Caco-2 (cell line): ENCODE results near the gene THADA. TPM values are rescaled to one million over a fixed set of nuclear protein-coding genes. Genes with fewer than 3 reads are reported as not detected.

Experiments
- BruUV-seq: library from RNA; stranded (reverse); fragments of 400-500 nt; replicated peaks from 2 replicates; lab custom pipeline; 2021; lab: Mats Ljungman, UMichigan
- CTCF ChIA-PET: fragments of 300-600 bp; sonication (Branson Sonifier 250); formaldehyde crosslinking; loops from one replicate; lab custom pipeline; 2022; ENCODE audit warnings: antibody characterized with exemption; lab: Charles Lee
- POLR2A ChIA-PET: fragments of 300-600 bp; sonication (Branson Sonifier 250); formaldehyde crosslinking; loops from one replicate; lab custom pipeline; 2022; ENCODE audit warnings: antibody characterized with exemption; lab: Charles Lee
- DNase-seq, 2 experiments: peaks; one replicate each; pipeline versions ENCODE4 v3.0.0 to v3.0.0-alpha.2; 2020 to 2022
- H3K27me3 ChIP-seq: replicated peaks from 2 replicates; pipeline ENCODE4 v1.6.0; 2011; ENCODE audit warnings: low read length; ENCODE audit not compliant: control insufficient read depth, insufficient read depth
- H3K36me3 ChIP-seq: 2 replicates; pipeline ENCODE4 v1.5.1; 2011; ENCODE audit warnings: low read length; ENCODE audit not compliant: control insufficient read depth, insufficient read depth
- H3K4me1 ChIP-seq: fragments of 250-450 bp; sonication (Bioruptor Pico); 2 replicates; pipeline ENCODE4 v1.5.1; 2020; ENCODE audit warnings: mild to moderate bottlenecking
- H3K4me3 ChIP-seq: 2 replicates; pipeline ENCODE4 v1.5.1; 2011; ENCODE audit warnings: low read depth, mild to moderate bottlenecking, control low read depth, low read length
- H3K9me3 ChIP-seq: fragments of 250-450 bp; sonication (Bioruptor Pico); 2 replicates; pipeline ENCODE4 v1.5.1; 2020; ENCODE audit warnings: mild to moderate bottlenecking, moderate library complexity
- H3K27ac Mint-ChIP-seq: one replicate; pipeline ENCODE4 v1.8.0; 2022; ENCODE audit warnings: mixed read lengths; ENCODE audit not compliant: unreplicated experiment
- H3K27me3 Mint-ChIP-seq: one replicate; pipeline ENCODE4 v1.8.0; 2022; ENCODE audit warnings: mixed read lengths; ENCODE audit not compliant: insufficient read depth, unreplicated experiment
- H3K36me3 Mint-ChIP-seq: one replicate; pipeline ENCODE4 v1.8.0; 2022; ENCODE audit warnings: mild to moderate bottlenecking, mixed read lengths; ENCODE audit not compliant: insufficient read depth, unreplicated experiment
- H3K4me1 Mint-ChIP-seq: one replicate; pipeline ENCODE4 v1.8.0; 2022; ENCODE audit warnings: low read depth, mixed read lengths; ENCODE audit not compliant: unreplicated experiment
- H3K4me3 Mint-ChIP-seq: one replicate; pipeline ENCODE4 v1.8.0; 2022; ENCODE audit warnings: mild to moderate bottlenecking, moderate library complexity, mixed read lengths; ENCODE audit not compliant: unreplicated experiment
- H3K9me3 Mint-ChIP-seq: one replicate; pipeline ENCODE4 v1.8.0; 2022; ENCODE audit warnings: mixed read lengths; ENCODE audit not compliant: unreplicated experiment
- CTCF ChIP-seq, 2 experiments: fragments of 200-600 bp in 1 of 2; IDR thresholded peaks; 1 replicate in 1 of 2; 2 replicates in 1 of 2; pipeline versions ENCODE4 v1.5.1 to v1.8.0; 2011 to 2022; ENCODE audit warnings: antibody characterized with exemption in 1 of 2, control low read depth in 1 of 2, inconsistent platforms in 1 of 2, low read depth in 1 of 2, low read length in 1 of 2, mild to moderate bottlenecking in 1 of 2, moderate library complexity in 1 of 2; ENCODE audit not compliant: insufficient read depth in 1 of 2, severe bottlenecking in 1 of 2, unreplicated experiment in 1 of 2
- intact Hi-C: fragments of 100-400 bp; cut with micrococcal nuclease; formaldehyde crosslinking; loops from one replicate; pipeline ENCODE4 v1.10.0; 2022; ENCODE audit not compliant: unreplicated experiment
- total RNA-seq: library from RNA; stranded (reverse); gene quantifications from 2 replicates; pipeline ENCODE4 v1.2.3, GENCODE V29; 2022

Gene THADA
- total RNA-seq, 1 experiment from 2014 or later, result 33.8 TPM

GRCh38 chr2:43312755-43313641 lies 282.8 kb downstream of the THADA start:
- no peaks in the 10 kb centered on the region for H3K9me3 ChIP-seq
- Mint-ChIP-seq H3K36me3 (no peaks in the 10 kb centered on the region), H3K27ac (no peak overlapping the region), H3K4me1 (no peaks in the 10 kb centered on the region), H3K4me3 (no peak overlapping the region), H3K27me3 (no peaks in the 10 kb centered on the region), H3K9me3 (no peaks in the 10 kb centered on the region)
- ChIA-PET CTCF (no interaction called here), POLR2A (no interaction called here)
- intact Hi-C loops, result no loop called here
- H3K4me3 ChIP-seq, result no peak overlapping the region
- 0 out of 2 replicates have a peak, but pooled peaks cover 1% of the 10 kb centered on the region for H3K36me3 ChIP-seq
- no peak for TF ChIP-seq CTCF (IDR thresholded peaks at IDR 0.05; ENCODE audit: insufficient read depth in 1 of 2, low read depth in 1 of 2, low read length in 1 of 2, severe bottlenecking in 1 of 2, unreplicated experiment in 1 of 2)
- no peaks in the 10 kb centered on the region for H3K27me3 ChIP-seq
- no peak for DNase-seq
- H3K4me1 ChIP-seq, result no peaks in the 10 kb centered on the region
- no TSS peak for BruUV-seq

GRCh38 chr2:43311276-43311675 lies 284.6 kb downstream of the THADA start:
- no peak overlapping the region for H3K4me3 Mint-ChIP-seq
- POLR2A ChIA-PET, result no interaction called here
- CTCF ChIA-PET, result no interaction called here
- Histone ChIP-seq H3K27me3 (no peaks in the 10 kb centered on the region), H3K4me1 (no peaks in the 10 kb centered on the region), H3K36me3 (0 out of 2 replicates have a peak, but pooled peaks cover 1% of the 10 kb centered on the region), H3K4me3 (no peak overlapping the region), H3K9me3 (no peaks in the 10 kb centered on the region)
- DNase-seq, result no peak
- H3K4me1 Mint-ChIP-seq, result no peaks in the 10 kb centered on the region
- no peaks in the 10 kb centered on the region for H3K27me3 Mint-ChIP-seq
- H3K27ac Mint-ChIP-seq, result no peak overlapping the region
- BruUV-seq, result no TSS peak
- TF ChIP-seq CTCF (IDR thresholded peaks at IDR 0.05; ENCODE audit: insufficient read depth in 1 of 2, low read depth in 1 of 2, low read length in 1 of 2, severe bottlenecking in 1 of 2, unreplicated experiment in 1 of 2), result no peak
- H3K9me3 Mint-ChIP-seq, result no peaks in the 10 kb centered on the region
- intact Hi-C loops, result loop anchor here (2.0 kb wide), 1 partner anchor 16 kb away; no protein-coding TSS in a partner anchor
- H3K36me3 Mint-ChIP-seq, result no peaks in the 10 kb centered on the region

- peaks cover 6% of the 10 kb centered on the region; the same call in 1 of the 2 replicates for H3K4me1 ChIP-seq
- BruUV-seq, result no TSS peak
- H3K4me1 Mint-ChIP-seq, result peaks cover 7% of the 10 kb centered on the region
- no peaks in the 10 kb centered on the region for H3K9me3 Mint-ChIP-seq
- H3K27me3 ChIP-seq, result no peaks in the 10 kb centered on the region
- H3K27me3 Mint-ChIP-seq, result no peaks in the 10 kb centered on the region
- POLR2A ChIA-PET, result no interaction called here
- CTCF ChIA-PET, result no interaction called here
- DNase-seq, result no peak
- no peak overlapping the region for H3K4me3 ChIP-seq
- H3K27ac Mint-ChIP-seq, result no peak overlapping the region
- no peaks in the 10 kb centered on the region for H3K36me3 Mint-ChIP-seq
- no peaks in the 10 kb centered on the region for H3K36me3 ChIP-seq
- H3K4me3 Mint-ChIP-seq, result no peak overlapping the region
- intact Hi-C loops, result loop anchor here (2.0 kb wide), 1 partner anchor 15 kb away; no protein-coding TSS in a partner anchor
- no peaks in the 10 kb centered on the region for H3K9me3 ChIP-seq
- no peak for TF ChIP-seq CTCF (IDR thresholded peaks at IDR 0.05; ENCODE audit: insufficient read depth in 1 of 2, low read depth in 1 of 2, low read length in 1 of 2, severe bottlenecking in 1 of 2, unreplicated experiment in 1 of 2)
These were observed 285.9 kb downstream of the THADA start for GRCh38 chr2:43309935-43310334.
